ENCODE results near the gene MDK.

Gene MDK

DNA sequence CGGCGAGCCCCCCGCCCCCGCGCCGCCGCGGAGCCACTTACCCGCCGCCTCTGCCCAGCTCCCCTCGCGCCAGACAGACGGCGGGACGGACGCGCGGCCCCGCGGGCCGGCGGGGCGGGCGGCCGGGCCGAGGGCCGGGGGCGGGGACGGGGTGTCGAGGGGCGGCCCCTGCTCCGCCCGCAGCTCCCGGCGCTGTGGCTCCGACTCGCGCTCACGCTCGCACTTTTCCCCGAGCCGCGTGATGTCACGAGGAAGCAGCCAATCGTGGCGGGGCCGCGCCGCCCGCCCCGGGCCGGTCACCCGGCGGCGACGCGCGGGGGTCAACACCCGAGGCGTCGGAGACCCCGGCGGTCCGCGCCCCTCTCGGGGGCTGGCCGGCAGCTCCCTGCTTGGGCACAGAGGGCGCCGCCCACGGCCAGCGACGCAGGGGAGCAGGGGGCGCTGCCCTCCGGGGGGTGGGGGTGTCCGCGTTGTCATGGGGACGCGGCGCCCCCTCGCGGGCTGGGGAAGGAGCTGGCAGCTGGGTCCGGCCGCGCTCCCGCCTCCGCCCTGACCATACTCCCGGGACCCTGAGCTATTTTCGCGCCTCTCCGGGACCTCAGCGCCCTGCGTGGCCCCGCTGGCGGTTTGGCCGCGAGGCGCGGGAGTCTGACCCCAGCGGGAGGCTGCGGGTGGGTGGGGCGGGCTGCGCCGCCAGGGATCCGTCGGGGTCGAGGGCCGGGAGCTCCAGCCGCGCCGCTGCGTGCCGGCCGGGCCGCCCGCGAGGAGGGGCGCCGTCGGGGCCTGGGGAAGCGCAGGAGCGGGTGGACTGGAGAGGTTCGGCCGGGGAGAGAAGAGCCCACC is 10.3 kb downstream of the MDK start, which contains the start of gene CHRM4 (continued):
- no peak for TF ChIP-seq ZFP37 (tag by site-specific recombination; IDR thresholded peaks at IDR 0.05)
- TF ChIP-seq ZNF654 (tag by site-specific recombination; IDR thresholded peaks at IDR 0.05; ENCODE audit: low read depth), result no peak
- TF ChIP-seq ZBTB10 (tag by site-specific recombination; IDR thresholded peaks at IDR 0.05), result no peak
- TF ChIP-seq ZNF211 (tag by site-specific recombination; IDR thresholded peaks at IDR 0.05; ENCODE audit: low read depth), result no peak
- no peak for TF ChIP-seq ZNF433 (tag by site-specific recombination; IDR thresholded peaks at IDR 0.05; ENCODE audit: low read depth)
- no peak for TF ChIP-seq ZNF596 (tag by site-specific recombination; IDR thresholded peaks at IDR 0.05)
- no peak for TF ChIP-seq ZBTB21 (tag by site-specific recombination; IDR thresholded peaks at IDR 0.05)
- no peak for TF ChIP-seq ZNF394 (tag by site-specific recombination; IDR thresholded peaks at IDR 0.05; ENCODE audit: borderline replicate concordance)
- no peak for TF ChIP-seq ZNF112 (tag by site-specific recombination; IDR thresholded peaks at IDR 0.05)

DNA sequence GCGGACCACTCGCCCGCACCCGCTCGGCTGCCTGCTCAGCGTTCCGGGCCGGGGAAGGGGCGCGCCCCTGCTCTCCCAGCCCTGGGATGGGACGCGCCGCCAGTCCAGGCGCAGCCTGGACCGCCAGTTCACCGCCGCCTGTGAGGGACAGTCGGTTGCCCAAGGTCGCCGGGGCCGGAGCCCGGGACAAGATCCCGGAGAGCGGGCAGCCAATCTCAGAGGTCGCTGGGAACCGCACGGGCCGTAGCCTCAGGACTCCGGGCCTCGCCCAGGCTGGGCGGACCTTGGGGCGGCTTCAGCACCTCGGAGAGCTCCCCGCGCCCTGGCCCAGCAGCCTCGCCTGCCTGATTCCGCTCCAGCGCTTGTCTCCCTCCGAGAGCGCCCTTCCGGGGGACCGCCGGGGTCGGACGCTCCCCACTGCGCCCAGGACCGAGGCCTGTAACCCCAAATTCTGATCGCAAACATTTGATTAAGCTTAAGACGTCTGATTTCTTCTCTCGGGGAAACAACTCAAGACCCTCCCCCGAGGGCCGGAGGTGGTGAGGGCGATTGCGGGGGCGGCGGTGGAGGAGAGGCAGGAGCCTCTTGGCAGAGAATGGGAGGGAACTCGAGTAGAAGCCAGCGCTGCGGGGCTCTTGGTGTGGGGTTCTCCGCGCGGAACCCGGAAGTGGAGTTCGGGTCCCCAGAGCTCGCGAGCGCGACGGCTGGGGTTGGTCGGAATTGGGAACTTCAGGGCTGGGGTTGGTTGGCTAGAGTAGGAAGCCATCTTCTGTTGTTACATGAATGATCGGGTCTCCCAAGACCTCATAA is 11.2 kb downstream of the MDK start:
- H3K4me3 ChIP-seq (ENCODE audit: low read depth, low read length), result peak overlapping the region; percentile 45
- TF ChIP-seq HOXA7 (CRISPR knock-in tag; IDR thresholded peaks at IDR 0.05; ENCODE audit: borderline replicate concordance) (no peak), SALL2 (tag by site-specific recombination; IDR thresholded peaks at IDR 0.05; ENCODE audit: borderline replicate concordance) (no peak), TCF7L2 (IDR thresholded peaks at IDR 0.05; ENCODE audit: borderline replicate concordance, low read depth, low read length) (no peak), ATF2 (tag by site-specific recombination; IDR thresholded peaks at IDR 0.05; ENCODE audit: low read depth) (no peak), ZFHX2 (tag by site-specific recombination; conservative IDR thresholded peaks at IDR 0.05) (peak; percentile 89), ZBTB6 (tag by site-specific recombination; IDR thresholded peaks at IDR 0.05) (peak; percentile 76), ZXDB (tag by site-specific recombination; IDR thresholded peaks at IDR 0.05) (peak; percentile 55), ZNF311 (tag by site-specific recombination; IDR thresholded peaks at IDR 0.05; ENCODE audit: borderline replicate concordance) (no peak), ZNF132 (tag by site-specific recombination; IDR thresholded peaks at IDR 0.05; ENCODE audit: borderline replicate concordance) (no peak), ZNF175 (tag by site-specific recombination; IDR thresholded peaks at IDR 0.05) (no peak), ZNF555 (tag by site-specific recombination; conservative IDR thresholded peaks at IDR 0.05) (no peak), ZNF433 (tag by site-specific recombination; IDR thresholded peaks at IDR 0.05; ENCODE audit: low read depth) (no peak)
- TF ChIP-seq, protein P1, sequence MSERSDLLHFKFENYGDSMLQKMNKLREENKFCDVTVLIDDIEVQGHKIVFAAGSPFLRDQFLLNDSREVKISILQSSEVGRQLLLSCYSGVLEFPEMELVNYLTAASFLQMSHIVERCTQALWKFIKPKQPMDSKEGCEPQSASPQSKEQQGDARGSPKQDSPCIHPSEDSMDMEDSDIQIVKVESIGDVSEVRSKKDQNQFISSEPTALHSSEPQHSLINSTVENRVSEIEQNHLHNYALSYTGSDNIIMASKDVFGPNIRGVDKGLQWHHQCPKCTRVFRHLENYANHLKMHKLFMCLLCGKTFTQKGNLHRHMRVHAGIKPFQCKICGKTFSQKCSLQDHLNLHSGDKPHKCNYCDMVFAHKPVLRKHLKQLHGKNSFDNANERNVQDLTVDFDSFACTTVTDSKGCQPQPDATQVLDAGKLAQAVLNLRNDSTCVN (tag by site-specific recombination; optimal IDR thresholded peaks at IDR 0.05), result peak; percentile 77
- TF ChIP-seq, protein P2, sequence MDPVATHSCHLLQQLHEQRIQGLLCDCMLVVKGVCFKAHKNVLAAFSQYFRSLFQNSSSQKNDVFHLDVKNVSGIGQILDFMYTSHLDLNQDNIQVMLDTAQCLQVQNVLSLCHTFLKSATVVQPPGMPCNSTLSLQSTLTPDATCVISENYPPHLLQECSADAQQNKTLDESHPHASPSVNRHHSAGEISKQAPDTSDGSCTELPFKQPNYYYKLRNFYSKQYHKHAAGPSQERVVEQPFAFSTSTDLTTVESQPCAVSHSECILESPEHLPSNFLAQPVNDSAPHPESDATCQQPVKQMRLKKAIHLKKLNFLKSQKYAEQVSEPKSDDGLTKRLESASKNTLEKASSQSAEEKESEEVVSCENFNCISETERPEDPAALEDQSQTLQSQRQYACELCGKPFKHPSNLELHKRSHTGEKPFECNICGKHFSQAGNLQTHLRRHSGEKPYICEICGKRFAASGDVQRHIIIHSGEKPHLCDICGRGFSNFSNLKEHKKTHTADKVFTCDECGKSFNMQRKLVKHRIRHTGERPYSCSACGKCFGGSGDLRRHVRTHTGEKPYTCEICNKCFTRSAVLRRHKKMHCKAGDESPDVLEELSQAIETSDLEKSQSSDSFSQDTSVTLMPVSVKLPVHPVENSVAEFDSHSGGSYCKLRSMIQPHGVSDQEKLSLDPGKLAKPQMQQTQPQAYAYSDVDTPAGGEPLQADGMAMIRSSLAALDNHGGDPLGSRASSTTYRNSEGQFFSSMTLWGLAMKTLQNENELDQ (tag by site-specific recombination; IDR thresholded peaks at IDR 0.05; ENCODE audit: low read depth), result no peak
- TF ChIP-seq, protein P3, sequence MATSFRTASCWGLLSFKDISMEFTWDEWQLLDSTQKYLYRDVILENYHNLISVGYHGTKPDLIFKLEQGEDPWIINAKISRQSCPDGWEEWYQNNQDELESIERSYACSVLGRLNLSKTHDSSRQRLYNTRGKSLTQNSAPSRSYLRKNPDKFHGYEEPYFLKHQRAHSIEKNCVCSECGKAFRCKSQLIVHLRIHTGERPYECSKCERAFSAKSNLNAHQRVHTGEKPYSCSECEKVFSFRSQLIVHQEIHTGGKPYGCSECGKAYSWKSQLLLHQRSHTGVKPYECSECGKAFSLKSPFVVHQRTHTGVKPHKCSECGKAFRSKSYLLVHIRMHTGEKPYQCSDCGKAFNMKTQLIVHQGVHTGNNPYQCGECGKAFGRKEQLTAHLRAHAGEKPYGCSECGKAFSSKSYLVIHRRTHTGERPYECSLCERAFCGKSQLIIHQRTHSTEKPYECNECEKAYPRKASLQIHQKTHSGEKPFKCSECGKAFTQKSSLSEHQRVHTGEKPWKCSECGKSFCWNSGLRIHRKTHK (tag by site-specific recombination; IDR thresholded peaks at IDR 0.05), result no peak

More for the DNA sequence above, 11.2 kb downstream of the MDK start:
- no peaks in the 10 kb centered on the region for H3K9me3 ChIP-seq (ENCODE audit: control insufficient read depth, insufficient read depth, low read depth, low read length)
- H3K4me1 ChIP-seq (ENCODE audit: control insufficient read depth, insufficient read depth, low read length), result no peaks in the 10 kb centered on the region
- no peak overlapping the region for H3K27ac ChIP-seq (ENCODE audit: extremely low read depth, low read depth, low read length)
- peaks cover 0 to 19% of the 10 kb centered on the region in 2 experiments; a peak in 1 of 3 replicates for H3K36me3 ChIP-seq (ENCODE audit: control insufficient read depth in 2 of 2, insufficient read depth in 1 of 2, low read length in 2 of 2)
- ChIA-PET POLR2A (interaction anchor here (0.6 to 1.6 kb wide), 4 partner anchors 9 to 487 kb away, joined by 3 to 5 read pairs (median 4); no protein-coding TSS in a partner anchor), CTCF (interaction anchor here (0.5 to 5.4 kb wide), 27 partner anchors 9 to 427 kb away, joined by 3 to 43 read pairs (median 4); partner anchors contain the start of genes ATG13, HARBI1 and MDK)
